A549 (cell line): Measurements from ENCODE around the gene GNPTG. TPM values are rescaled to one million over a fixed set of nuclear protein-coding genes. Genes with fewer than 3 reads are reported as not detected.

ENCODE experiments used
- ATAC-seq, 2 experiments: fragments of 200-7000 bp in 1 of 2; fragments of >200 bp in 1 of 2; cut with Nextera tagmentation in 1 of 2; cut with Tn5 transposase in 1 of 2; 3 replicates each; pipeline versions ENCODE4 v1.8.0 to v1.9.1; 2018 to 2020; ENCODE audit warnings: mild to moderate bottlenecking in 1 of 2, moderate library complexity in 1 of 2
- CTCF ChIA-PET: fragments of 300-600 bp; sonication (Branson Sonifier 250); formaldehyde crosslinking; extraction: SDS; loops from one replicate; lab custom pipeline; 2021; ENCODE audit warnings: antibody characterized with exemption, inconsistent platforms; lab: Yijun Ruan, JAX
- POLR2A ChIA-PET: fragments of 350-600 bp; formaldehyde crosslinking; extraction: SDS; loops from one replicate; lab custom pipeline; 2021; ENCODE audit warnings: antibody characterized with exemption, inconsistent platforms; lab: Yijun Ruan, JAX
- DNase-seq, 2 experiments: peaks; one replicate each; pipeline versions ENCODE4 v3.0.0 to v3.0.0-alpha.2; 2011 to 2016; ENCODE audit warnings: low read depth in 1 of 2, low spot score in 1 of 2
- FAIRE-seq: peaks from 2 replicates; lab custom pipeline; 2011; peaks lifted over from hg19 to GRCh38; lab: Jason Lieb, UNC
- H3K27ac ChIP-seq, 2 experiments: fragments of >200 bp; sonication (Bioruptor Twin); formaldehyde crosslinking; 3 replicates each; pipeline ENCODE4 v1.5.1; 2016 to 2017
- H3K4me1 ChIP-seq: fragments of >200 bp; sonication (Bioruptor Twin); formaldehyde crosslinking; 3 replicates; pipeline ENCODE4 v1.6.1; 2016
- H3K4me2 ChIP-seq: fragments of >200 bp; sonication (Bioruptor Twin); formaldehyde crosslinking; 3 replicates; pipeline ENCODE4 v1.6.1; 2016
- H3K4me3 ChIP-seq: fragments of >200 bp; sonication (Bioruptor Twin); formaldehyde crosslinking; 3 replicates; pipeline ENCODE4 v1.5.1; 2016
- H3K9me3 ChIP-seq: fragments of >200 bp; sonication (Bioruptor Twin); formaldehyde crosslinking; 3 replicates; pipeline ENCODE4 v1.6.1; 2016
- CBX8 ChIP-seq: fragments of 200-600 bp; sonication (generic); IDR thresholded peaks from 2 replicates; pipeline ENCODE4 v1.6.1; 2016
- CEBPB ChIP-seq, 2 experiments: fragments of >200 bp in 1 of 2; sonication (Bioruptor Twin) in 1 of 2; formaldehyde crosslinking in 1 of 2; IDR thresholded peaks; 2 replicates each; pipeline ENCODE4 v1.6.1; 2012 to 2016
- EHMT2 ChIP-seq: fragments of 200-600 bp; sonication (generic); IDR thresholded peaks from 2 replicates; pipeline ENCODE4 v1.6.1; 2016; ENCODE audit warnings: antibody characterized with exemption, low read depth, mild to moderate bottlenecking, moderate library complexity
- EP300 ChIP-seq, 2 experiments: fragments of >200 bp; sonication (Bioruptor Twin); formaldehyde crosslinking; IDR thresholded peaks; 2 replicates in 1 of 2; 3 replicates in 1 of 2; pipeline ENCODE4 v1.6.1; 2016 to 2017
- FOSB ChIP-seq: fragments of 250-450 bp; sonication (Bioruptor Pico); IDR thresholded peaks from 2 replicates; pipeline ENCODE4 v1.5.0; 2020; ENCODE audit warnings: mild to moderate bottlenecking, moderate library complexity
- FOXS1 ChIP-seq: fragments of 250-450 bp; sonication (Bioruptor Pico); IDR thresholded peaks from 2 replicates; pipeline ENCODE4 v1.5.0; 2020; ENCODE audit warnings: mild to moderate bottlenecking, moderate library complexity
- HOXB5 ChIP-seq: fragments of 250-450 bp; sonication (Bioruptor Pico); IDR thresholded peaks from 2 replicates; pipeline ENCODE4 v1.5.0; 2020; ENCODE audit warnings: mild to moderate bottlenecking, moderate library complexity
- JUN ChIP-seq, 2 experiments: fragments of >200 bp; sonication (Bioruptor Twin); formaldehyde crosslinking; IDR thresholded peaks; 2 replicates in 1 of 2; 3 replicates in 1 of 2; pipeline ENCODE4 v1.6.1; 2016 to 2017
- JUNB ChIP-seq: fragments of >200 bp; sonication (Bioruptor Twin); formaldehyde crosslinking; IDR thresholded peaks from 2 replicates; pipeline ENCODE4 v1.6.1; 2016
- KDM1A ChIP-seq: fragments of 200-600 bp; sonication (generic); IDR thresholded peaks from 2 replicates; pipeline ENCODE4 v1.6.1; 2016; ENCODE audit warnings: low read depth, mild to moderate bottlenecking
- KDM5A ChIP-seq: fragments of 200-600 bp; sonication (generic); IDR thresholded peaks from 2 replicates; pipeline ENCODE4 v1.6.1; 2016; ENCODE audit warnings: antibody characterized with exemption, mild to moderate bottlenecking
- NFE2L2 ChIP-seq: fragments of 150-350 bp; conservative IDR thresholded peaks from 2 replicates; pipeline ENCODE4 v1.6.1; 2014; ENCODE audit warnings: low read length
- POLR2AphosphoS2 ChIP-seq: conservative IDR thresholded peaks from 2 replicates; pipeline ENCODE4 v1.6.1; 2012; ENCODE audit warnings: low read length, improper control_type of control experiment, inconsistent platforms
- RCOR1 ChIP-seq: fragments of 150-350 bp; IDR thresholded peaks from 2 replicates; pipeline ENCODE4 v1.6.1; 2014; ENCODE audit warnings: antibody characterized with exemption, low read length, low read depth
- SMC3 ChIP-seq: fragments of >200 bp; sonication (Bioruptor Twin); formaldehyde crosslinking; IDR thresholded peaks from 3 replicates; pipeline ENCODE4 v1.6.1; 2018; ENCODE audit warnings: inconsistent platforms
- ZFP36 ChIP-seq: fragments of 450-650 bp; IDR thresholded peaks from 2 replicates; pipeline ENCODE4 v1.6.1; 2014; ENCODE audit warnings: borderline replicate concordance; ENCODE audit not compliant: partially characterized antibody
- WGBS: methylation state at CpG from one replicate; pipeline ENCODE4 v1.1.6; 2017; ENCODE audit errors: missing lambda C conversion rate; 5-methylcytosine and 5-hydroxymethylcytosine counted together
- polyA plus RNA-seq, 4 experiments: library from polyadenylated mRNA; depleted of rRNA in 3 of 4; stranded (reverse); fragments of >200 nt; fragmentation: RNase III in 1 of 4; extraction: RNeasy Plus Mini Kit Qiagen cat#74134 plus additional on column Dnase treatment in 1 of 4; gene quantifications; 2 replicates in 3 of 4; 3 replicates in 1 of 4; pipeline ENCODE4 v1.2.3, GENCODE V29; 2011 to 2017
- TF ChIP-seq, protein P1 (sequence below): IDR thresholded peaks from 2 replicates; pipeline ENCODE4 v1.6.1; 2012; ENCODE audit warnings: low read depth, borderline replicate concordance
- TF ChIP-seq, protein P2 (sequence below): fragments of 250-450 bp; sonication (Bioruptor Pico); IDR thresholded peaks from 2 replicates; pipeline ENCODE4 v1.5.0; 2020; ENCODE audit warnings: low read depth, mild to moderate bottlenecking, moderate library complexity
- TF ChIP-seq, protein P3 (sequence below): fragments of 200-600 bp; sonication (generic); IDR thresholded peaks from 2 replicates; pipeline ENCODE4 v1.6.1; 2016; ENCODE audit warnings: antibody characterized with exemption, mild to moderate bottlenecking, moderate library complexity
- TF ChIP-seq, protein P4 (sequence below): IDR thresholded peaks from 2 replicates; pipeline ENCODE4 v1.6.1; 2012
- TF ChIP-seq, protein P5 (sequence below): fragments of 250-450 bp; sonication (Bioruptor Pico); IDR thresholded peaks from 2 replicates; pipeline ENCODE4 v1.5.0; 2021; ENCODE audit warnings: mild to moderate bottlenecking, moderate library complexity, borderline replicate concordance

The GNPTG gene
- polyA plus RNA-seq, 2 of the 4 experiments (the other 2 are of a cell fraction), result 23.4 to 24.2 TPM

DNA sequence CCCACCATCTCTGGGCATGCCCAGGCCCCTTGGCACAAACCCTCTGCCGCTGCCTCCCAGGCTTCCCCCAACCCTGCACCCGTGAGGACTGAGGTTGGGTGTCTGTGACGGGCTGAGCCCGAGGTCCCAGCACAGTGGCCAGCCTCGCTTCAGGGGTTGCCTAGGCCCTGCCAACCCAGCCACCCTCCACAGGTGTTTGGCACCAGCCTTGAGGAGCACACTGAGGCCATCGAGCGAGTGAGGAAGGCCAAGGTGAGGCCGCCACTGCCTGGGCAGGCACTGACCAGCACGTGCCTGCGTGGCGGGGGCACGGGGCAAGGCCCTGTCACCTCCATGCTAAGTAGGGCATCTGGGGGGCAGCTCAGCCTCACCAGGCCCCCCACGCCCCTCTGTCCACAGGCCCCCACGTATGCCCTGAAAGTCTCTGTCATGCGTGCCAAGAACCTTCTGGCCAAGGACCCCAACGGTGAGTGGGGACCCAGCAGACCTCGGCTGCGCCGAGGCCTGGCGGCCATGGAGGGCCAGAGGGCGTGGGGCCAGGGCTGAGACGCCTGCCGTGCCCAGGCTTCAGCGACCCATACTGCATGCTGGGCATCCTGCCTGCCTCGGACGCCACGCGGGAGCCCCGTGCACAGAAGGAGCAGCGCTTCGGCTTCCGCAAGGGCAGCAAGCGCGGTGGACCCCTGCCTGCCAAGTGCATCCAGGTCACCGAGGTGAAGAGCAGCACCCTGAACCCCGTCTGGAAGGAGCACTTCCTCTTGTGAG, 10.8 kb upstream of the GNPTG start:
- no peak for FAIRE-seq
- Histone ChIP-seq H3K27ac (no peak overlapping the region), H3K4me3 (no peak overlapping the region), H3K4me1 (peaks cover 14% of the 10 kb centered on the region), H3K4me2 (no peak overlapping the region), H3K9me3 (no peaks in the 10 kb centered on the region)
- no peak for DNase-seq
- ChIA-PET CTCF (interaction anchor here (3.0 to 9.4 kb wide), 2 partner anchors 24 to 40 kb away, joined by 18 to 78 read pairs; no protein-coding TSS in a partner anchor), POLR2A (interaction anchor here (0.6 kb wide), 1 partner anchor 80 kb away, joined by 8 read pairs; no protein-coding TSS in a partner anchor)
- TF ChIP-seq EHMT2 (no peak), NFE2L2 (no peak), CEBPB (IDR thresholded peaks at IDR 0.05) (no peak), JUNB (no peak)
- TF ChIP-seq, protein P1, sequence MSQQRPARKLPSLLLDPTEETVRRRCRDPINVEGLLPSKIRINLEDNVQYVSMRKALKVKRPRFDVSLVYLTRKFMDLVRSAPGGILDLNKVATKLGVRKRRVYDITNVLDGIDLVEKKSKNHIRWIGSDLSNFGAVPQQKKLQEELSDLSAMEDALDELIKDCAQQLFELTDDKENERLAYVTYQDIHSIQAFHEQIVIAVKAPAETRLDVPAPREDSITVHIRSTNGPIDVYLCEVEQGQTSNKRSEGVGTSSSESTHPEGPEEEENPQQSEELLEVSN, result no peak
- TF ChIP-seq, protein P2, sequence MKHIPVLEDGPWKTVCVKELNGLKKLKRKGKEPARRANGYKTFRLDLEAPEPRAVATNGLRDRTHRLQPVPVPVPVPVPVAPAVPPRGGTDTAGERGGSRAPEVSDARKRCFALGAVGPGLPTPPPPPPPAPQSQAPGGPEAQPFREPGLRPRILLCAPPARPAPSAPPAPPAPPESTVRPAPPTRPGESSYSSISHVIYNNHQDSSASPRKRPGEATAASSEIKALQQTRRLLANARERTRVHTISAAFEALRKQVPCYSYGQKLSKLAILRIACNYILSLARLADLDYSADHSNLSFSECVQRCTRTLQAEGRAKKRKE (CRISPR knock-in tag), result no peak
- TF ChIP-seq, protein P3, sequence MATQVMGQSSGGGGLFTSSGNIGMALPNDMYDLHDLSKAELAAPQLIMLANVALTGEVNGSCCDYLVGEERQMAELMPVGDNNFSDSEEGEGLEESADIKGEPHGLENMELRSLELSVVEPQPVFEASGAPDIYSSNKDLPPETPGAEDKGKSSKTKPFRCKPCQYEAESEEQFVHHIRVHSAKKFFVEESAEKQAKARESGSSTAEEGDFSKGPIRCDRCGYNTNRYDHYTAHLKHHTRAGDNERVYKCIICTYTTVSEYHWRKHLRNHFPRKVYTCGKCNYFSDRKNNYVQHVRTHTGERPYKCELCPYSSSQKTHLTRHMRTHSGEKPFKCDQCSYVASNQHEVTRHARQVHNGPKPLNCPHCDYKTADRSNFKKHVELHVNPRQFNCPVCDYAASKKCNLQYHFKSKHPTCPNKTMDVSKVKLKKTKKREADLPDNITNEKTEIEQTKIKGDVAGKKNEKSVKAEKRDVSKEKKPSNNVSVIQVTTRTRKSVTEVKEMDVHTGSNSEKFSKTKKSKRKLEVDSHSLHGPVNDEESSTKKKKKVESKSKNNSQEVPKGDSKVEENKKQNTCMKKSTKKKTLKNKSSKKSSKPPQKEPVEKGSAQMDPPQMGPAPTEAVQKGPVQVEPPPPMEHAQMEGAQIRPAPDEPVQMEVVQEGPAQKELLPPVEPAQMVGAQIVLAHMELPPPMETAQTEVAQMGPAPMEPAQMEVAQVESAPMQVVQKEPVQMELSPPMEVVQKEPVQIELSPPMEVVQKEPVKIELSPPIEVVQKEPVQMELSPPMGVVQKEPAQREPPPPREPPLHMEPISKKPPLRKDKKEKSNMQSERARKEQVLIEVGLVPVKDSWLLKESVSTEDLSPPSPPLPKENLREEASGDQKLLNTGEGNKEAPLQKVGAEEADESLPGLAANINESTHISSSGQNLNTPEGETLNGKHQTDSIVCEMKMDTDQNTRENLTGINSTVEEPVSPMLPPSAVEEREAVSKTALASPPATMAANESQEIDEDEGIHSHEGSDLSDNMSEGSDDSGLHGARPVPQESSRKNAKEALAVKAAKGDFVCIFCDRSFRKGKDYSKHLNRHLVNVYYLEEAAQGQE, result no peak
- no peak for ATAC-seq
- 90% methylated on average over 13 of the region's 36 CpGs for WGBS

DNA sequence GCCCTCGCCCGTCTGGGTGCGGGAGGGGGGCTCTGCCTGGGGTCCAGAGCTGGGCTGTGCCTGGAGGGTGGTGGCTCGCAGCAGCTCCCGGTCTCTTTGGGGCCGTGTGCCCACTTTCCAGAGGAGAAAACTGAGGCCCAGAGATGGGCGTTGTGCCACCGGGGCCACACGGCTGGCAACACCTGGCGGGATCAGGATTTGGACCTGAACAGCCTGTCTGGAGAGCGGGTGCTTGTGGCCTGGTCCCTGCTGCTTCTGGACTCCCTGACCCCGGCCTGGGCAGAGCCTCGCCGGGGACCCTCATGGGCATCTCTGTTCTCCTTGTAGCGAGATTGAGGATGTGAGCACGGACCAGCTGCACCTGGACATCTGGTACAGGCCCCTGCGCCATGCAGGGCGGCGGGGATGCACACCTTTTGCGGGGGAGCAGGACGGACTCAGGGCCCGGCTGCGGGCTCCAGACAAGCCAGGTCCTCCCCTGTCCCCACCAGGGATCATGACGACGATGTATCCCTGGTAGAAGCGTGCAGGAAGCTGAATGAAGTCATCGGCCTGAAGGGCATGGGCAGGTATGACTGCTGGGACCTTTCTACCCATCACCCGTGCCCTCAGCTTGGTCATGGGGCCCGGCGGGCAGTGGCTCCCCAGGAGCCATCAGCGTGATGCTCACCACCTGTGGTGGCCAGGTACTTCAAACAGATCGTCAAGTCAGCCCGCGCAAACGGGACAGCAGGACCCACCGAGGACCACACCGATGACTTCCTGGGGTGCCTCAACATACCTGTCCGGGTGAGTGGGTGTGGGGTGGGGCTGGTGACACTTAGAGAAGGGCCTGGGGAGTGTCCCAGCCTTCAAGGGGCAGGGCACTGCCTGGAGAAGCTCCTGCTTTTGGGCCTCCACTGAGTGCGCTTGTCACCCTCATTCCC, 10.0 kb upstream of the GNPTG start:
- no peak for ATAC-seq
- peak overlapping the region; percentile 90 for H3K4me2 ChIP-seq
- no peak for FAIRE-seq
- TF ChIP-seq SMC3 (no peak), KDM1A (peak; percentile 49; the same call in 1 of the 2 replicates)
- no peaks in the 10 kb centered on the region for H3K9me3 ChIP-seq
- H3K4me3 ChIP-seq, result no peak overlapping the region; the same call in 2 of the 3 replicates
- peaks cover 14% of the 10 kb centered on the region for H3K4me1 ChIP-seq
- POLR2A ChIA-PET, result interaction anchor here (0.6 kb wide), 1 partner anchor 80 kb away, joined by 8 read pairs; no protein-coding TSS in a partner anchor
- CTCF ChIA-PET, result interaction anchor here (1.0 to 9.4 kb wide), 3 partner anchors 11 to 41 kb away, joined by 3 to 78 read pairs (median 18); no protein-coding TSS in a partner anchor
- no peak for DNase-seq
- 72% methylated on average over 16 of the region's 39 CpGs for whole genome bisulfite sequencing
- H3K27ac ChIP-seq, result no peak overlapping the region

DNA sequence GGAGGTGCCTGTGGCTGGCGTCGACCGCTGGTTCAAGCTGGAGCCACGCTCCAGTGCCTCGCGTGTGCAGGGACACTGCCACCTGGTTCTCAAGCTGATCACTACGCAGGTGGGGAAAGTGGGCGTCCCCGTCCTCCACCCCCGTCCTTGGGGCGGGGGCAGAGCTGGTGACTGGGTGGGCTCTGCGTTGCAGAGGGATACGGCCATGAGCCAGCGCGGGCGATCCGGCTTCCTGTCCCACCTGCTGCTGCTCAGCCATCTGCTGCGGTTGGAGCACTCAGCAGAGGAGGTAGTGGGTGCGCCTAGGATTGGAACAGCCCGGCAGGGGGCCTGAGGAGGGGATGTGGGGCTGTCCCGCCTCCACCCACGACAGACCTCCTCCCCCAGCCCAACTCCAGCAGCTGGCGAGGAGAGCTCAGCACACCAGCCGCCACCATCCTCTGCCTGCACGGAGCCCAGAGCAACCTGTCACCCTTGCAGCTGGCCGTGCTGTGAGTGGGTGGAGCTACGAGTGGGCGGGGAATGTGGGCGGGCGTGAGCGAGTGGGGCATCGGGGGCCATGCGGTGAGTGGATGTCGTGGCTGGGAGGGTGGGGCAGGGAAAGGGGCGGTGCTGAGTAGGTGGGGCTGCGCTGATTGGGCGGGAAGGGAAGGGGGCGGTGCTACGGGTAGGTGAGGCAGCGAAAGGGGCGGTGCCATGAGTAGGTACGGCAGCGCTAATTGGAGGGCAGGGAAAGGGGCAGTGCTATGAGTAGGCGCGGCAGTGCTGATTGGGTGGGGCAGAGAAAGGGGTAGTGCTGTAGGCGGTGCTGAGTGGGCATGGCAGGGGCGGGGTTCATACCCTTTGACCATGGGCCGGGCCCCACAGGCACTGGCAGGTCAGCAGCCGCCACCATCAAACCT, 9.0 kb upstream of the GNPTG start:
- ChIA-PET POLR2A (interaction anchor here (0.6 kb wide), 3 partner anchors 14 to 36 kb away, joined by 3 to 6 read pairs (median 3); no protein-coding TSS in a partner anchor), CTCF (interaction anchor here (0.8 to 9.4 kb wide), 5 partner anchors 10 to 42 kb away, joined by 3 to 78 read pairs (median 8); partner anchors contain the start of gene BAIAP3)
- peak overlapping the region; percentile 90 for H3K4me2 ChIP-seq
- TF ChIP-seq RCOR1, result no peak
- TF ChIP-seq CBX8, result no peak
- TF ChIP-seq, protein P4, sequence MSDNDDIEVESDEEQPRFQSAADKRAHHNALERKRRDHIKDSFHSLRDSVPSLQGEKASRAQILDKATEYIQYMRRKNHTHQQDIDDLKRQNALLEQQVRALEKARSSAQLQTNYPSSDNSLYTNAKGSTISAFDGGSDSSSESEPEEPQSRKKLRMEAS, result peak; percentile 18; the same call in 1 of the 2 replicates
- no peak for TF ChIP-seq FOXS1 (CRISPR knock-in tag)
- TF ChIP-seq HOXB5 (CRISPR knock-in tag), result no peak
- no peak for TF ChIP-seq FOSB (CRISPR knock-in tag)
- no peak for TF ChIP-seq JUN (IDR thresholded peaks at IDR 0.05)
- TF ChIP-seq, protein P5, sequence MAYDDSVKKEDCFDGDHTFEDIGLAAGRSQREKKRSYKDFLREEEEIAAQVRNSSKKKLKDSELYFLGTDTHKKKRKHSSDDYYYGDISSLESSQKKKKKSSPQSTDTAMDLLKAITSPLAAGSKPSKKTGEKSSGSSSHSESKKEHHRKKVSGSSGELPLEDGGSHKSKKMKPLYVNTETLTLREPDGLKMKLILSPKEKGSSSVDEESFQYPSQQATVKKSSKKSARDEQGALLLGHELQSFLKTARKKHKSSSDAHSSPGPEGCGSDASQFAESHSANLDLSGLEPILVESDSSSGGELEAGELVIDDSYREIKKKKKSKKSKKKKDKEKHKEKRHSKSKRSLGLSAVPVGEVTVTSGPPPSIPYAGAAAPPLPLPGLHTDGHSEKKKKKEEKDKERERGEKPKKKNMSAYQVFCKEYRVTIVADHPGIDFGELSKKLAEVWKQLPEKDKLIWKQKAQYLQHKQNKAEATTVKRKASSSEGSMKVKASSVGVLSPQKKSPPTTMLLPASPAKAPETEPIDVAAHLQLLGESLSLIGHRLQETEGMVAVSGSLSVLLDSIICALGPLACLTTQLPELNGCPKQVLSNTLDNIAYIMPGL (CRISPR knock-in tag), result no peak
- no peak for TF ChIP-seq KDM5A
- no peak for TF ChIP-seq POLR2AphosphoS2
- no peak for TF ChIP-seq ZFP36
- no peak for TF ChIP-seq EP300 (IDR thresholded peaks at IDR 0.05)

More for the DNA sequence above, 9.0 kb upstream of the GNPTG start:
- FAIRE-seq, result peak; percentile 70
- ATAC-seq, result peak; percentile 68 to 94
- Histone ChIP-seq H3K4me1 (peaks cover 14% of the 10 kb centered on the region), H3K4me3 (peak overlapping the region; percentile 20; the same call in 1 of the 3 replicates), H3K9me3 (no peaks in the 10 kb centered on the region), H3K27ac (no peak overlapping the region)
- DNase-seq, result peak; percentile 99 to 100
- WGBS, result 4% methylated on average over 25 of the region's 49 CpGs
